NT2/D1 (cell line): ENCODE measurements around the gene BACE2.

ENCODE experiments used
- YY1 ChIP-seq: IDR thresholded peaks from 2 replicates; pipeline ENCODE4 v1.6.1; 2011; ENCODE audit not compliant: insufficient read length, insufficient read depth
- ZNF274 ChIP-seq: IDR thresholded peaks from 2 replicates; pipeline ENCODE4 v1.6.1; 2011; ENCODE audit warnings: mild to moderate bottlenecking, low read depth, low read length

GRCh38 chr21:41227357-41228005 is 59.5 kb downstream of the BACE2 start:
- TF ChIP-seq YY1 (no peak), ZNF274 (no peak)
